Keratinocyte (primary cell): Measurements from ENCODE around the gene UFD1. TPM values are rescaled to one million over a fixed set of nuclear protein-coding genes. Genes with fewer than 3 reads are reported as not detected.

Source experiments
- DNase-seq: peaks from one replicate; pipeline ENCODE4 v3.0.0-alpha.2; 2011; ENCODE audit warnings: low read depth, missing footprints, low spot score
- FAIRE-seq: peaks from 2 replicates; lab custom pipeline; 2011; peaks lifted over from hg19 to GRCh38; lab: Jason Lieb, UNC
- H2AFZ ChIP-seq: 2 replicates; pipeline ENCODE4 v1.6.0; 2012; ENCODE audit warnings: low read length, control low read depth, inconsistent platforms; ENCODE audit not compliant: control insufficient read depth
- H3K27ac ChIP-seq: 2 replicates; pipeline ENCODE4 v1.5.1; 2011; ENCODE audit warnings: low read length; ENCODE audit not compliant: control insufficient read depth, insufficient read depth
- H3K27me3 ChIP-seq: 3 replicates; pipeline ENCODE4 v1.6.0; 2011; ENCODE audit warnings: low read length; ENCODE audit not compliant: control insufficient read depth, insufficient read depth; ENCODE audit errors: extremely low read depth
- H3K36me3 ChIP-seq, 2 experiments: 2 replicates in 1 of 2; 3 replicates in 1 of 2; pipeline ENCODE4 v1.5.1; 2011; ENCODE audit warnings: low read length in 2 of 2, mild to moderate bottlenecking in 1 of 2; ENCODE audit not compliant: control insufficient read depth in 2 of 2, insufficient read depth in 2 of 2; ENCODE audit errors: extremely low read depth in 1 of 2
- H3K4me1 ChIP-seq: 3 replicates; pipeline ENCODE4 v1.5.1; 2011; ENCODE audit warnings: low read length; ENCODE audit not compliant: control insufficient read depth, insufficient read depth; ENCODE audit errors: extremely low read depth
- H3K4me2 ChIP-seq: 3 replicates; pipeline ENCODE4 v1.6.0; 2011; ENCODE audit warnings: low read depth, low read length; ENCODE audit not compliant: control insufficient read depth, insufficient read depth; ENCODE audit errors: extremely low read depth
- H3K4me3 ChIP-seq, 3 experiments: fragments of 200-600 bp in 1 of 3; sonication (generic) in 1 of 3; 2 replicates in 2 of 3; 3 replicates in 1 of 3; pipeline ENCODE4 v1.5.1; 2011 to 2016; ENCODE audit warnings: low read length in 3 of 3, mild to moderate bottlenecking in 3 of 3, control low read depth in 2 of 3, inconsistent platforms in 1 of 3, low read depth in 1 of 3, mixed read lengths in 1 of 3, mixed run types in 1 of 3, moderate library complexity in 1 of 3; ENCODE audit not compliant: control insufficient read depth in 2 of 3, insufficient read depth in 2 of 3; ENCODE audit errors: extremely low read depth in 1 of 3
- H3K79me2 ChIP-seq: 2 replicates; pipeline ENCODE4 v1.6.0; 2012; ENCODE audit warnings: low read length; ENCODE audit not compliant: control insufficient read depth, insufficient read depth
- H3K9ac ChIP-seq: 3 replicates; pipeline ENCODE4 v1.6.0; 2011; ENCODE audit warnings: low read length; ENCODE audit not compliant: control insufficient read depth, insufficient read depth; ENCODE audit errors: extremely low read depth
- H3K9me1 ChIP-seq: 3 replicates; pipeline ENCODE4 v1.6.0; 2011; ENCODE audit warnings: low read length; ENCODE audit not compliant: control insufficient read depth, insufficient read depth; ENCODE audit errors: extremely low read depth
- H3K9me3 ChIP-seq: 2 replicates; pipeline ENCODE4 v1.5.1; 2012; ENCODE audit warnings: low read depth, low read length; ENCODE audit not compliant: control insufficient read depth
- H4K20me1 ChIP-seq: 3 replicates; pipeline ENCODE4 v1.6.0; 2011; ENCODE audit warnings: low read length; ENCODE audit not compliant: control insufficient read depth, insufficient read depth; ENCODE audit errors: extremely low read depth
- EZH2 ChIP-seq: IDR thresholded peaks from one replicate; pipeline ENCODE4 v1.6.1; 2012; ENCODE audit warnings: inconsistent platforms, mild to moderate bottlenecking, low read length, moderate library complexity
- dilution Hi-C: fragments of 300-500 bp; cut with MboI; formaldehyde crosslinking; loops from one replicate; pipeline ENCODE4 v1.7.0; 2020; ENCODE audit warnings: low sequenced_read_pairs; ENCODE audit not compliant: extremely low pct_ligation_motif_present
- polyA plus RNA-seq, 5 experiments: library from polyadenylated mRNA; depleted of rRNA in 3 of 5; stranded (reverse) in 3 of 5; stranded (forward) in 1 of 5; unstranded in 1 of 5; fragments of >200 nt; gene quantifications; 1 replicate in 1 of 5; 2 replicates in 3 of 5; 3 replicates in 1 of 5; pipeline versions ENCODE4 v1.2.1 to v1.2.3, GENCODE V29; 2011 to 2012; ENCODE audit warnings: missing spikeins in 2 of 5, low read depth in 1 of 5, low replicate concordance in 1 of 5
- TF ChIP-seq, protein P1 (sequence below), 3 experiments: IDR thresholded peaks in 1 of 3; conservative IDR thresholded peaks in 1 of 3; optimal IDR thresholded peaks in 1 of 3; 2 replicates in 2 of 3; 3 replicates in 1 of 3; pipeline versions ENCODE3 to v1.5.1; 2011; ENCODE audit warnings: low read length in 3 of 3, mild to moderate bottlenecking in 3 of 3, moderate library complexity in 2 of 3, control low read depth in 1 of 3, inconsistent platforms in 1 of 3; ENCODE audit not compliant: insufficient read depth in 2 of 3; ENCODE audit errors: extremely low read depth in 1 of 3

Gene UFD1
- polyA plus RNA-seq, 1 donor (not counting 4 experiments of a cell fraction or from before 2014, with no cell fraction given), result 145 TPM

DNA sequence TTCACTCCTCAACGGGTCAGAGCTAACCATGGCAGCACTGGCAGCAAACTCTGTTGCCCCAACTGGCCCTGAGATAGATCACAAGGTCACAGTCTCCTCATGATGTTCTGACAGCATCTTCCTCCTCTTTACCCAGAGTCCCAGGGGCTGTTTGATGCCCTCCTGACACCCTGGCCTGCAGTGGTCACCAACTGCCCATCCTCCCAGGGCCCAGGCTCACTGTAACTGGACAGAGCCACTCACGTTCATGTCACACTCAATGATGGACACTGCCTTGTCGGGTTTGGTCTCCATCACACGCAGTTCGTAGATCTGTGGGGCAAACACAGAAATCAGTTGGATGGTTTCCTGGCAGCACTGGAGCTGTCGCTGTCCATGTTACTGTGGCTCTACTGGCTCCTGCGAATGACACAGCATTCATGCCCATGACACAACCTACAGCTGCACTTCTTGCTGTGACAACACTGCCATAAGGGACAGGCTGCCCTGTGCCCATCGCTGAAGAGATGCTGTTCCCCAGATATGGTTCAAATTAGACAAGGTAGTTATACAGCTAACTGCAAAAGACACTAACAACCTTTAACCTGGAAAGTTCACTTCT lies 21.1 kb downstream of the UFD1 start:
- Histone ChIP-seq H3K4me2 (no peak overlapping the region), H3K9ac (no peak overlapping the region), H3K9me3 (no peaks in the 10 kb centered on the region), H3K79me2 (no peaks in the 10 kb centered on the region), H3K36me3 (peaks cover 33 to 41% of the 10 kb centered on the region in 2 experiments), H3K4me3 (no peak overlapping the region), H3K4me1 (peaks cover 10% of the 10 kb centered on the region), H3K9me1 (no peaks in the 10 kb centered on the region), H2AFZ (no peak overlapping the region), H3K27me3 (no peaks in the 10 kb centered on the region), H3K27ac (no peak overlapping the region), H4K20me1 (no peaks in the 10 kb centered on the region)
- dilution Hi-C loops, result no loop called here
- DNase-seq, result no peak
- no peak for FAIRE-seq
- TF ChIP-seq EZH2, result no peak
- TF ChIP-seq, protein P1, sequence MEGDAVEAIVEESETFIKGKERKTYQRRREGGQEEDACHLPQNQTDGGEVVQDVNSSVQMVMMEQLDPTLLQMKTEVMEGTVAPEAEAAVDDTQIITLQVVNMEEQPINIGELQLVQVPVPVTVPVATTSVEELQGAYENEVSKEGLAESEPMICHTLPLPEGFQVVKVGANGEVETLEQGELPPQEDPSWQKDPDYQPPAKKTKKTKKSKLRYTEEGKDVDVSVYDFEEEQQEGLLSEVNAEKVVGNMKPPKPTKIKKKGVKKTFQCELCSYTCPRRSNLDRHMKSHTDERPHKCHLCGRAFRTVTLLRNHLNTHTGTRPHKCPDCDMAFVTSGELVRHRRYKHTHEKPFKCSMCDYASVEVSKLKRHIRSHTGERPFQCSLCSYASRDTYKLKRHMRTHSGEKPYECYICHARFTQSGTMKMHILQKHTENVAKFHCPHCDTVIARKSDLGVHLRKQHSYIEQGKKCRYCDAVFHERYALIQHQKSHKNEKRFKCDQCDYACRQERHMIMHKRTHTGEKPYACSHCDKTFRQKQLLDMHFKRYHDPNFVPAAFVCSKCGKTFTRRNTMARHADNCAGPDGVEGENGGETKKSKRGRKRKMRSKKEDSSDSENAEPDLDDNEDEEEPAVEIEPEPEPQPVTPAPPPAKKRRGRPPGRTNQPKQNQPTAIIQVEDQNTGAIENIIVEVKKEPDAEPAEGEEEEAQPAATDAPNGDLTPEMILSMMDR (optimal IDR thresholded peaks at IDR 0.05 in 1 of 3, IDR thresholded peaks at IDR 0.05 in 1 of 3, conservative IDR thresholded peaks at IDR 0.05 in 1 of 3; ENCODE audit: extremely low read depth in 1 of 3, insufficient read depth in 2 of 3, low read length in 3 of 3), result no peak

GRCh38 chr22:19456541-19456940 lies 22.5 kb downstream of the UFD1 start:
- Histone ChIP-seq H3K9me3 (no peaks in the 10 kb centered on the region), H4K20me1 (no peaks in the 10 kb centered on the region), H3K36me3 (peaks cover 38 to 44% of the 10 kb centered on the region in 2 experiments), H2AFZ (no peak overlapping the region), H3K4me2 (no peak overlapping the region), H3K9me1 (no peaks in the 10 kb centered on the region), H3K27ac (no peak overlapping the region), H3K27me3 (no peaks in the 10 kb centered on the region), H3K79me2 (no peaks in the 10 kb centered on the region), H3K4me3 (no peak overlapping the region), H3K4me1 (peaks cover 10% of the 10 kb centered on the region), H3K9ac (no peak overlapping the region)
- DNase-seq, result no peak
- dilution Hi-C loops, result no loop called here
- no peak for FAIRE-seq
- TF ChIP-seq EZH2, result no peak
- TF ChIP-seq, protein P1 (optimal IDR thresholded peaks at IDR 0.05 in 1 of 3, IDR thresholded peaks at IDR 0.05 in 1 of 3, conservative IDR thresholded peaks at IDR 0.05 in 1 of 3; ENCODE audit: extremely low read depth in 1 of 3, insufficient read depth in 2 of 3, low read length in 3 of 3), result no peak
